Measurements from ENCODE around the gene MTF1.

The MTF1 gene

GRCh38 chr1:37860346-37860666, 914 bp upstream of the MTF1 start:
- POLR2A ChIA-PET (ENCODE audit: low non-redundant PET), result no interaction called here
- CTCF ChIA-PET, result interaction anchor here (0.6 to 1.9 kb wide), 10 partner anchors 9 to 627 kb away, joined by 3 to 9 read pairs (median 4); partner anchors contain the start of gene SF3A3
- H3K27ac ChIP-seq, result peak overlapping the region; percentile 90
- peak; percentile 37 for TF ChIP-seq CTCF (conservative IDR thresholded peaks at IDR 0.05; ENCODE audit: low read depth)
- DNase-seq (ENCODE audit: low spot score), result no peak

GRCh38 chr1:37858931-37859506, 373 bp downstream of the MTF1 start:
- ChIA-PET CTCF (interaction anchor here (0.6 to 1.9 kb wide), 4 partner anchors 8 to 168 kb away, joined by 3 to 9 read pairs (median 6); a partner anchor contains a TSS), POLR2A (ENCODE audit: low non-redundant PET) (interaction anchor here (0.6 to 1.4 kb wide), 2 partner anchors 51 to 134 kb away, joined by 4 to 7 read pairs; partner anchors contain the start of genes C1orf122 and YRDC)
- no peak for TF ChIP-seq CTCF (conservative IDR thresholded peaks at IDR 0.05; ENCODE audit: low read depth)
- peak overlapping the region; percentile 90 for H3K27ac ChIP-seq
- DNase-seq (ENCODE audit: low spot score), result peak; percentile 47

GRCh38 chr1:37854406-37854805, 5.0 kb downstream of the MTF1 start:
- TF ChIP-seq CTCF (conservative IDR thresholded peaks at IDR 0.05; ENCODE audit: low read depth), result no peak
- ChIA-PET POLR2A (ENCODE audit: low non-redundant PET) (no interaction called here), CTCF (no interaction called here)

GRCh38 chr1:37853157-37853556, 6.2 kb downstream of the MTF1 start:
- POLR2A ChIA-PET (ENCODE audit: low non-redundant PET), result no interaction called here

More at GRCh38 chr1:37854406-37854805, 5.0 kb downstream of the MTF1 start:
- no peak for DNase-seq (ENCODE audit: low spot score)
- no peak overlapping the region for H3K27ac ChIP-seq

GRCh38 chr1:37851782-37852210, 7.6 kb downstream of the MTF1 start:
- CTCF ChIA-PET, result interaction anchor here (0.6 to 2.2 kb wide), 3 partner anchors 8 to 1473 kb away, joined by 3 to 9 read pairs (median 5); partner anchors contain the start of gene MTF1
- POLR2A ChIA-PET (ENCODE audit: low non-redundant PET), result interaction anchor here (0.8 kb wide), 1 partner anchor 43 kb away, joined by 3 read pairs; the partner anchor contains the start of gene YRDC
- DNase-seq (ENCODE audit: low spot score), result no peak
- no peak overlapping the region for H3K27ac ChIP-seq
- no peak for TF ChIP-seq CTCF (conservative IDR thresholded peaks at IDR 0.05; ENCODE audit: low read depth)

More at GRCh38 chr1:37853157-37853556, 6.2 kb downstream of the MTF1 start:
- no peak overlapping the region for H3K27ac ChIP-seq
- no peak for TF ChIP-seq CTCF (conservative IDR thresholded peaks at IDR 0.05; ENCODE audit: low read depth)
- CTCF ChIA-PET, result interaction anchor here (0.6 kb wide), 1 partner anchor 902 kb away, joined by 4 read pairs; no protein-coding TSS in a partner anchor
- no peak for DNase-seq (ENCODE audit: low spot score)

- POLR2A ChIA-PET (ENCODE audit: low non-redundant PET), result interaction anchor here (0.8 kb wide), 1 partner anchor 43 kb away, joined by 3 read pairs; the partner anchor contains the start of gene YRDC
- H3K27ac ChIP-seq, result no peak overlapping the region
- DNase-seq (ENCODE audit: low spot score), result no peak
- TF ChIP-seq CTCF (conservative IDR thresholded peaks at IDR 0.05; ENCODE audit: low read depth), result no peak
- CTCF ChIA-PET, result interaction anchor here (1.0 to 2.2 kb wide), 2 partner anchors 9 to 28 kb away, joined by 3 to 9 read pairs; partner anchors contain the start of gene MTF1
These were observed 8.1 kb downstream of the MTF1 start for GRCh38 chr1:37851262-37851661.

All from RWPE1 (cell line).